Measurements from ENCODE around the gene CTDNEP1.

- no peak for TF ChIP-seq CTCF (IDR thresholded peaks at IDR 0.05; ENCODE audit: low read depth, low read length, poor library complexity, severe bottlenecking)
- no peak for TF ChIP-seq EZH2phosphoT487 (IDR thresholded peaks at IDR 0.05; ENCODE audit: borderline replicate concordance, low read length)
Measured at GRCh38 chr17:7239091-7240027, 12.2 kb downstream of the CTDNEP1 start, which contains the start of gene PHF23.
